ENCODE data around the gene CDC42. TPM values are rescaled to one million over a fixed set of nuclear protein-coding genes. Genes with fewer than 3 reads are reported as not detected.

Gene CDC42
- total RNA-seq, 1 donor, result 598 TPM

GRCh38 chr1:22053017-22053860 is 730 bp downstream of the CDC42 start:
- H3K4me3 ChIP-seq (ENCODE audit: low read depth, low read length), result peak overlapping the region; percentile 96
- TF ChIP-seq, protein P1, sequence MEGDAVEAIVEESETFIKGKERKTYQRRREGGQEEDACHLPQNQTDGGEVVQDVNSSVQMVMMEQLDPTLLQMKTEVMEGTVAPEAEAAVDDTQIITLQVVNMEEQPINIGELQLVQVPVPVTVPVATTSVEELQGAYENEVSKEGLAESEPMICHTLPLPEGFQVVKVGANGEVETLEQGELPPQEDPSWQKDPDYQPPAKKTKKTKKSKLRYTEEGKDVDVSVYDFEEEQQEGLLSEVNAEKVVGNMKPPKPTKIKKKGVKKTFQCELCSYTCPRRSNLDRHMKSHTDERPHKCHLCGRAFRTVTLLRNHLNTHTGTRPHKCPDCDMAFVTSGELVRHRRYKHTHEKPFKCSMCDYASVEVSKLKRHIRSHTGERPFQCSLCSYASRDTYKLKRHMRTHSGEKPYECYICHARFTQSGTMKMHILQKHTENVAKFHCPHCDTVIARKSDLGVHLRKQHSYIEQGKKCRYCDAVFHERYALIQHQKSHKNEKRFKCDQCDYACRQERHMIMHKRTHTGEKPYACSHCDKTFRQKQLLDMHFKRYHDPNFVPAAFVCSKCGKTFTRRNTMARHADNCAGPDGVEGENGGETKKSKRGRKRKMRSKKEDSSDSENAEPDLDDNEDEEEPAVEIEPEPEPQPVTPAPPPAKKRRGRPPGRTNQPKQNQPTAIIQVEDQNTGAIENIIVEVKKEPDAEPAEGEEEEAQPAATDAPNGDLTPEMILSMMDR (IDR thresholded peaks at IDR 0.05; ENCODE audit: insufficient read depth, low read depth, low read length), result no peak
- peak; percentile 88 for DNase-seq (ENCODE audit: low read depth)

DNA sequence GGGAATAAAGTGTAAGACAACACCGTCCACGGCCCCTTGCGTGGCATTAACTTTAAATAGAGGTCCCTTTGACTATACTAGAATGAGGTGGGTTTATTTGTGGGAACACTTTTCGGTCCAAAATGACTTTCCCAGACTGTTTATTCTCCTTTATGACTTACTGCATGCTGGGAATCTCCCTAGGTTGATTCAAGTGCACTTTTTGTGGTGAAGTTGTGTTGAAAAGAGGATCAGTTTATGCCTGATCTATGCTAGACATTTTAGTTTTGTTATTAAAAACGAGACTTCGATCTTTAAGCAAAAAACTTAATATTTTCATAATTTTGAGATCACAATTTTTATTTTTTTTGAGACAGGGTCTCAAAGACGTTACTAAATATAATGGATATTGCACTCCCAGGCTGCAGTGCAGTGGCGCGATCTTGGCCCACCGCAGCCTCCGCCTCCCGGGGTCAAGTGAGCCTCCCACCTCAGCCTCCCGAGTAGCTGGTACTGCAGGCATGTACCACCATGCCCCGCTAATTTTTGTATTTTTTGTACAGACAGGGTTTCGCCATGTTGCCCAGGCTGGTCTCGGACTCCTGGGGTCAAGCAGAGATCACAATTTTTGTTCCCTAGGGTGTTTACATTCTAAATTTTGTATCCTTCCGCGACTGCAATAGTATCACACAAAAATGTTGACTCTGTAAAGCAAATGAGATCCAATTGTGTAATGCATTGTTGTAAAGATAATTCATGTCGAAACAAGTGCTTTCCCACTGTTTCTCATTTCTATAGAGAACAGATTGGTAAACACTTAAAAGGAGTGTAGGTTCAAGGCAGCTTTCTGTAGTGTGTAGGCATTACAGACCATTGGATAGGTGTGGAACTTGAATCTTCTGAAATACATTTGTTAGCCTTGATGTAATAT is 1.6 kb downstream of the CDC42 start:
- TF ChIP-seq, protein P1 (IDR thresholded peaks at IDR 0.05; ENCODE audit: insufficient read depth, low read depth, low read length), result no peak
- H3K4me3 ChIP-seq (ENCODE audit: low read depth, low read length), result peak overlapping the region; percentile 96
- peak; percentile 40 for DNase-seq (ENCODE audit: low read depth)

DNA sequence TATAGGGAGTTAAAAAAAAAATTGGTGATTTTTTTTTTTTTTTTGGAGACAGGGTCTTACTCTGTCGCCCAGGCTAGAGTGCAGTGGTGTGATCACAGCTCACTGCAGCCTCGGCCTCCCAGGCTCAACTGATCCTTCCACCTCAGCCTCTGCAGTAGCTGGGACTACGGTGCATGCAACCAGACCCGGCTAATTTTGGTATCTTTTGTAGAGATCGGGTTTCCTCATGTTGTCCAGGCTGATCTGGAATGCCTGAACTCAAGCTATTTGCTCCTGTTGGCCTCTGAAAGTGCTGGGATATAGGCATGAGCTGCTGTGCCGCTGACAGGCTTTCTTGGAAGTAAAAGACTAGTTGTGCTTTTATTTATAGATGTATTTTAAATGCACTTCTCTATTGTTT is 3.0 kb downstream of the CDC42 start:
- H3K4me3 ChIP-seq (ENCODE audit: low read depth, low read length), result peak overlapping the region; percentile 17
- no peak for DNase-seq (ENCODE audit: low read depth)

DNA sequence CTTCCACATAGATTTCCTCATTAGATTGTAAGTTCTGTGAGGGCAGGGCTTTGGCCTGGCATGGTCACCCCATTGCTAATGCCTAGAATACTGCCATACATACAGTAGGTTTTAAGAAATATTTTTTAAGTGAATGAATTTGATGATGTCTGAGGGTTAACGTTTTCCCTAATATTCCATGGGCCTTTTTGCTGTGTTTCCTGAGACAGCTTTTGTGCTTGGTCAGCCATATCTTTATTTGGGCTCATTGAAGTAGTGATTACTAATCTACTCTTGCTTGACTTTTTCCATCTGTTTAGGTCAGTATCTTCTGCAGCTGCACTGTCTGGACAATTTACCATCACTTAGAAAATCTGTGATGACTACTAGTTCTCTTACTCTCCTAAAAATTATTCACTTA is 3.5 kb downstream of the CDC42 start:
- DNase-seq (ENCODE audit: low read depth), result peak; percentile 68
- TF ChIP-seq, protein P1 (IDR thresholded peaks at IDR 0.05; ENCODE audit: insufficient read depth, low read depth, low read length), result no peak

More for the DNA sequence above, 3.0 kb downstream of the CDC42 start:
- TF ChIP-seq, protein P1 (IDR thresholded peaks at IDR 0.05; ENCODE audit: insufficient read depth, low read depth, low read length), result no peak

GRCh38 chr1:22056936-22057335 is 4.4 kb downstream of the CDC42 start:
- no peak for DNase-seq (ENCODE audit: low read depth)
- H3K4me3 ChIP-seq (ENCODE audit: low read depth, low read length), result no peak overlapping the region
- TF ChIP-seq, protein P1 (IDR thresholded peaks at IDR 0.05; ENCODE audit: insufficient read depth, low read depth, low read length), result no peak

More for the DNA sequence above, 3.5 kb downstream of the CDC42 start:
- no peak overlapping the region for H3K4me3 ChIP-seq (ENCODE audit: low read depth, low read length)

DNA sequence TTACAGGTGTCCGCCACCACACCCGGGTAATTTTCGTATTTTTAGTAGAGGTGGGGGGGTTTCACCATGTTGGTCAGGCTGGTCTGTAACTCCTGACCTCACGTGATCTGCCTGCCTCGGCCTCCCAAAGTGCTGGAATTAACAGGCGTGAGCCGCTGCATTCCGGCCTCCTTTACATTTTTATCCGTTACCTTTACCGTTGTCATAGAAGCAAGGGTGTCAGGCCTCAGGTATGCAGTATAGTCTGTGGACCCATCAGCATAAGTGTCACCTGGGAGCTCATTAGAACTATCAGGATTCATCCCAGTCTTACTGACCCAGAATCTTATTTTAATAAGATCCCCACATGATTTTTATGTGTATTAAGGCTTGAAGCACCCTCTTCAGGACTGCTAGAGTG is 5.4 kb downstream of the CDC42 start:
- no peak for DNase-seq (ENCODE audit: low read depth)
- H3K4me3 ChIP-seq (ENCODE audit: low read depth, low read length), result no peak overlapping the region
- TF ChIP-seq, protein P1 (IDR thresholded peaks at IDR 0.05; ENCODE audit: insufficient read depth, low read depth, low read length), result no peak

Data from fibroblast of villous mesenchyme (primary cell).